HG02840 (cell line): ENCODE measurements around the gene AGMO.

Source experiments
- ATAC-seq: cut with Tn5 transposase; IDR thresholded peaks from one replicate; pipeline ENCODE4 v1.9.1; 2021; ENCODE audit warnings: mild to moderate bottlenecking, moderate library complexity, moderate number of reproducible peaks; ENCODE audit not compliant: unreplicated experiment, low FRiP score

Gene AGMO

DNA sequence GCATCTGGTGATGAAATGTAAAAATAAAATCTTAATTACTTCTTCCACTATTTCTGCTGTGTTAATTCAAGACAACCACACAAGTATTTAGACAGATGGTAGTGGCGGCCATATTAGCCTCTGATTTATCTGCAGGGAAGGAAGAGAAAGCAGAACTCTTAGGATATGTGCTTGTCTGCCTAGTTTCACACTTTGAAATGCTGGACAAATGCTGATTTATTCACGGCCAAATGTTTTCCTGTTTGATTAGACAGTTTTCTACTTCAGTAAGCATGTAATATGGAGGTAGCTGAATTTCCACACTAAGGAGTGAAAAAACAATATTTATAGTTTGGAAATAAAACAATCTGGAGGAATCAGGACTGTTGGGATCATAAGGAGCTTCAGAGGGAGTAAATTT lies 158.1 kb downstream of the AGMO start:
- ATAC-seq, result no peak

DNA sequence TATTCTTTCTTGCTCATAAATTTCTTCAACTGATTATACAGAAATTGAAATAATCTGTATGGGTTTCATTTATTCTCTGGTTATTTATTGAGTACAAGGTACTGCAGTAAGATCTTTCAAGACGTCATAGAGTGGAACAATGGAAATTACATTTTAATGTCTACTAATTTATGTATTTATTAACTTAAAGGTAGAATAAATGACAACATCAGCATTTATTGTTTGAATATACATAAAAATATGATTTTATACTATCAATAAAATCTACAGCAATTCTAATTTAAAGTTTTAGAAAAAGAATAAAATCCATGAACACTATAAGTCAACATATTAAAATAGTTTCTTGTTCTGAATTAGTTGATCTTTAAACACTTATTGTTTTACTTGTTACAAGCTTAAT lies 158.5 kb downstream of the AGMO start:
- no peak for ATAC-seq

DNA sequence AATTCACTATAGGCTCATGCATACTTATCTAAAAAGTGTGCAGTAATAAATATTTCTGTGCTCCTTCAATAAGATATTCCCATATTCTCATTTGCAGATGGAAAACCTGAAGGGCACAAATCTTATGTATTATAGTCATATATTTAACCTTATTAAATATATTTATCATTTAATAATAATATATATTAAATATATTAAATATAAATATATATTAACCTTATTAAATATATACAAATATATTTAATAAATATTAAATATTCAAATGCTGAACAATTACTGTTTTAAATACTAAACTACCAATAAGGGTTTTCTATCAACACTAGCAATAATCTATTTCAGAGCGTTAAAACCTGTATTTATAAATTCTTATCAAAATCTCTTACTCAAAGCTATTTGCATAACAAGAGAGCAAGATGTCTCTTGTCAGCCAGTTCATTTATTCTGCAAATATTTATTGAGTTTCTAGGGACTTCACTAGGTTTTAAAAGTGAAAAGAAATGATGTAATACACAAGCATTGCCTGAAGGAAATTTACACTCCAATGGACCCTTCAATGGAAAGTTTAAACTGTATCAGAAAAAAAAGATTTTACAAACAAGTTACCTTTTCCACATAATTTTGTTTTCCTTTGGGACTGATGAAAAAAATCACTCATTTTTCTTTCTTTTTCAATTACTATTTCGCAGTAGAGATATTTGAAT lies 159.2 kb downstream of the AGMO start:
- no peak for ATAC-seq

DNA sequence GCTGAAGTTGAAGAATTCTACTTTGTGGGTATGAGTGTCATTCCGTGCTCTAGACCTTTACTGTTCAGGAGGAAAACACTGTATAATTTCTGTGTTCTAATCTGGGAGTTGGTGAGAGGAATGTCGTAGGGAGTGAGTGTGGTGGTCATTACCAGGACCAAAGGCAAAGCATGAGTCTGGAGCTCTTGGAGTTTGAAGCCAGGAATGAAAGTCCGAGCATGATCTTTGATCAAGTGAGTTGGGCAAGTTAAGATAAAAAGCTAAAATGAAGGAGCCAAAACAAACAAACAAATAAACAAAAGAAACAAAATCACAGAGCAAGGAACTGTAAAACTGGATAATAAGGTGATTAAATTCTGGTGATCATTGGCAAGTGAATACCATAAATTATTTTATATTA lies 161.4 kb downstream of the AGMO start:
- ATAC-seq, result no peak

DNA sequence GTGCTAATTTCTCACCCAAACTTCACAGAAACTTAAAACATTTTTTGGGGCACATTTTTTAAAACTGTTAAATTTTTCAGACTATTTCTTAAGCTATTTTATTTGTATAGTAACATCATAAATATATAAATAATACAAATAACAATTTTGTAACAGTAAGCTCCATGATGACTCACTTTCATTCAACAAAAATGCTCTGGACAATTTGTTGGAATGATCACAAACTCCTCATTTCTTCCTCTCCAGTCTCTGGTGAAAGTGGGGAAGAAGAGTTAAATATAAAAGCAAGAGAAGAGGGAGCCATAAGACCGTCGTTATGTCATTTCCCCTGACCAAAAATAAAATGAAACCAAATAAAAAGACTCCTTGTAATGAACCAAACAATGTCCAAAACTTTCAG lies 162.4 kb downstream of the AGMO start:
- no peak for ATAC-seq

DNA sequence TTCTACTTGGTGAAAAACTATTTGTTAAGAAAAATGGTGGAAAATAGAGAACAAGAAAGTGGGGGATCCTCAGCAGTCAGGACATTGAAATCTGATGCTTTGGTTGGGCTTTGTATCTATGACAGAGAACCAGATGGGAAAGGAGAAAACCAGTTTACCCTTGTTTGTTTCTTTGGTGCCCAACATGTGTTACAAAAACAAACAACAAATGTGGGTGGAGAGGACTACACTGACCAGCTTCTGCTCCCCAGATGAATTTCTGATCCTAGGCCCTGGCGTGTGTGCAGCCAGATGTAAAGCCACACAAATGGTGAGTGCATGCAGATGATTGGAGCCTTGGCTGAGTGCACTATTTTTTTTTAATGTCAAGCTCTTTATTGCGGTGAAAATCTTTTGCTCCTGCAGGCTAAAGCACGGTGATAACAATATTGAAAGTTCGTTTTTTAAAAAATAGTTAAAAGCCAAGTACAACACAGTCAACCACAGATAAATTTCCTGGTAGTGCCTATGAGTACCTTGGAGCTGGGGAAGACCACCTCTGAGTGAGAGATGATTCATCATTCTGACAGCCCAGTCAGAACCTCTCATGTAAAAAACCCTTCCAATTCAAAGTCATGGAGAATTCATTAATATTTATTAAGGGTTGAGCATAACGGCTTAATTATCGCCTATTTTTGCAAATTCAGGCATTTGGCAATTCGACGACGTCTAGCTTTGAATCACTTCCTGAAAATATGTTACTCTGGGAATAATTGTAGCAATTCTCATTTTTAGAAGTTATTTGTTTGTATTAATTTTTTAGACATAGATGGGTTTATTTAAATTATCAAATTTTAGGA lies 163.7 kb downstream of the AGMO start:
- ATAC-seq, result no peak

DNA sequence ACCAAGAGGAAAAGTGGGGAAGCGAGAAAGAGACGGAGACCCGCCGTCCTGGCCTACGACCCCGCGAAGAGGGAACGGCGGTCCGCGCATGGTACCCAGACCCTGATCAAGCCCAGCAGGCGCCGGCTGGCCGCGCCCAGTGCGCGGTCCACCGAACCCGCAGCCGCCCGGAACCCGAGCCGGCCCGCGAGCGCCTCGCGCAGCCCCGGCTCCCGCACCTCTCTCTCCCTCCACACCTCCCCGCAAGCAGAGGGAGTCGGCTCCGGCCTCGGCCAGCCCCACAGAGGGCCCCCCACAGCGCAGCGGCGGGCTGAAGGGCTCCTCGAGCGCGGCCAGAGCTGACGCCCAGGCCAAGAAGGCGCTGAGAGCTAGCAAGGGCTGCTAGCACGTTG lies 164.7 kb downstream of the AGMO start:
- ATAC-seq, result no peak

DNA sequence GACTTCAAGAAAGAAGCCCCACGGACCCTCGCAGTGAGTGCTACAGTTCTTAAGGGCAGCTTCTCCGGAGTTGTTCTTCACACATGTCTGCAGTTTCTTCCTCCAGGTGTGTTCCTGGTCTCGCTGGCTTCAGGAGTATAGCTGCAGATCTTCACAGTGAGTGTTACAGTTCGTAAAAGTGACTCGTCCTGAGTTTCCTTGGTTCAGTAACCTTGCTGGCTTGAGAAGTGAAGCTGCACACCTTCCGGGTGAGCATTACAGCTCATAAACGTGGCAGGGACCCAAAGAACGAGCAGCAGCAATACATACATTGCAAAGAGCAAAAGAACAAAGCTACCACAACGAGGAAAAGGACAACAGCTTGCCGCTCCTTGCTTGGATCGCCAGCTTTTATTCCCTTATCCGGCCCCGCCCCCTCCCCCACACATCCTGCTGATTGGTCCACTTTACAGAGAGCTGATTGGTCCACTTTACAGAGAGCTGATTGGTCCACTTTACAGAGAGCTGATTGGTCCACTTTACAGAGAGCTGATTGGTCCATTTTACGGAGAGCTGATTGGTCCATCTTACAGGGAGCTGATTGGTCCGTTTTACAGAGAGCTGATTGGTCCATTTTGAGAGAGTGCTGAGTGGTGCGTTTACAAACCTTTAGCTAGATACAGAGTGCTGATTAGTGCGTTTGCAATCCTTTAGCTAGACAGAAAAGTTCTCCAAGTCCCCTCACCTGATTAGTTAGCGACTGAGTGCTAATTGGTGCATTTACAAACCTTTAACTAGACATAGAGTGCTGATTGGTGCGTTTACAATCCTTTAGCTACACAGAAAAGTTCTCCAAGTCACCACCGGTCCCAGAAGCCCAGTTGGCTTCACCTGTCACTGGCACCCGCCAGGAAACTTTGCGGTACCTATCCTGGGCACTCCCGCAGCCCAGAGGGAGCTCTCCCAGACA lies 165.3 kb downstream of the AGMO start:
- ATAC-seq, result no peak

DNA sequence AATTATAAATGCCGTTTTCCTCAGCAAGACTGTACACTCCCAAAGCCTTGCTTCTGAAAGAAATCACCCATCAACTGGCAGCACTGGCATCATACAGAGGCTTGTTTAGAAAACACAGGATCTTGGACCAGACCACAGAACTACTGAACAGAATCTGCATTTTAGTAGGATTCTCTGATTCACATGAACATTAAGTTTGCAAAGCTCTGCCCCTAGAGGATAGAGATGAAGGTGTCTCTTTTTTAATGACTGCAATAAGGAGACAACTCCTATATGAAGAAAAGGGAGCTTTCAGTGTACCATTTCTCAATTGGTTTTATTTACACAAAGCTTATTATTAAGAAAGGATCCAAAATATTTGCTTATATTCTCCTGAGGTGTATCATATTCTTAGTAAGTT lies 172.7 kb downstream of the AGMO start:
- ATAC-seq, result no peak

DNA sequence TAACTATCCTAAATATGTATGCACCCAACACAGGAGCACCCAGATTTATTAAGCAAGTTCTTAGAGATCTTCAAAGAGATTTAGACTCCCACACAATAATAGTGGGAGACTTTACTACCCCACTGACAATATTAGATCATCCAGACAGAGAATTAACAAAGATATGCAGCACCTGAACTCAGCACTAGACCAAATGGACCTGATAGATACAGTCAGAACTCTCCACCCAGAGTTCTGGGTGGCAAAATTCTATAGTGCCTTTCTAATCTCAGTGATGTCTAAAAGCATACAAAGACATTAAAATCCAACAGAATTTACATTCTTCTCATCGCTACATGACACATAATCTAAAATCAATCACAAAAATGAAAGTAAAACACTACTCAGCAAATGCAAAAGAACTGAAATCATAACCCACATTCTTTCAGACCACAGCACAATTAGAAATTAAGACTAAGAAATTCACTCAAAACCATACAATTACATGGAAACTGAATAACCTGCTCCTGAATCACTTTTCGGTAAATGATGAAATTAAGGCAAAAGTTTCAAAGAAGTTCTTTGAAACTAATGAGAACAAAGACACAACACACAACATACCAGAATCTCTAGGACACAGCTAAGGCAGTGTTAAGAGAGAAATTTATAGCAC lies 183.2 kb downstream of the AGMO start:
- no peak for ATAC-seq

DNA sequence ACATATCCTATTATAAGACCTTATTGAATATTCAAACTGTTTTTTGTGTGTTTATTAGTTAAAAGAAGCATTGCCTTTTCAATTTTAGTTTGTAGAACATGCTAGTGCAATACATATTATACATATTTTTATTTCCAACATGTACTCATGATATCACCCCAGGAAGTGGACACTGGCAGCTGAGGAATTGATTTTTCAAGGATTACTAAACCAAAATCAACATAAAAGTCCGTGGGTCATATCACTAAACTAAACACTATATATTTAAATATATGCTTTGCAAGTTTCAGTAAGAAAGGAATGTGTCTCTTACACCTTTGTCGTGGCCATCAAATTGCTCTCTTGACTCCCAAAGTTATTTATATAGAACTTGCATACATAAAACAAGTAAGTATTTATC lies 185.2 kb downstream of the AGMO start:
- no peak for ATAC-seq

DNA sequence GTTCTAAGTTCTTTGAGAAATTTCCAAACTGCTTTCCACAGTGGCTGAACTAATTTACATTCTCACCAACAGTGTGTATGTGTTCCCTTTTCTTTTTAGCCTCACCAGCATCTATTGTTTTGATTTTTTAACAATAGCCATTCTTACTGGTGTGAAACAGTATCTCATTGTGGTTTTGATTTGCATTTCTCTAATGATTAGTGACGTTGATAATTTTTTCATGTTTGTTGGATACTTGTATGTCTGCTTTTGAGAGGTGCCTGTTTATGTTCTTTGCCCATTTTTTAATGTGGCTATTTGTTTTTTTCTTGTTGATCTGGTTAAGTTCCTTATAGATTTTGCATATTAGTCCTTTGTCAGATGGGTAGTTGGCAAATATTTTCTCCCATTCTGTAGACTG lies 191.4 kb downstream of the AGMO start:
- no peak for ATAC-seq

DNA sequence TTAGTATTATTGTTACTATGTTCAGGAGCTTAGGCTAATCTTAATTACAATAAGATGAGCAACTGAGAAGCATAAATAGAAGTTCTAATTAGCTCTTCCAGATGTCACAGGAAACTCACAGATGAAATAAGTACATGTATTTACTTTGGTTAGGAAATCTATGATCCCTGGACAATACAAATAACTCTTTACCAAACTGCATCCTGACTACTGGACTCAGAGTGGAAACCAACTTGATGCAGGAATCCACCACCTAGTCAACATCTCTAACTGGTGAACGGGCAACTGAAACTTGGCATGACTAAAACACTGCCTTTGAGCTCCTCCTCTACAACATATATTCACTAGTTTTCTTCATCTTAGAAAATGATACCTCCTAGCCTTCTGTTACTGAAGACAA lies 193.2 kb downstream of the AGMO start:
- no peak for ATAC-seq

DNA sequence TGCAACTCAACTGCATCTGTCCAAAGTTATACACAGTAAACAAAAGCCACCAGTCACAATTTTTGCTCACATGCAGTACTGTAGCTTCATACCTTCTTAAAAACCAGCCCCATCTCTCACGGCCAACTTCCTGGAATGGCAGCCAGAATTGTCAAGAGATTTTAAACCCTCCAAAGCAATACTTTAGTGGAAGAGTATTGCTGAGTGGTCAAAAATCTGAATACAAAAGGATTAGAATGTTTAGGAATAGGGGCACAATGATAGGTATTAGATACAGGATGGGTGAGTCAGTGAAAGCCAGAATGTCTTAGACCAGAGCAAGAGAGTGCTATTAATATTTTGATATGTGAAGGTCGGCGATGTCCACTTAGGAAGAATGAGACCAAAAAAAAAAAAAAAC lies 193.9 kb downstream of the AGMO start:
- ATAC-seq, result no peak

DNA sequence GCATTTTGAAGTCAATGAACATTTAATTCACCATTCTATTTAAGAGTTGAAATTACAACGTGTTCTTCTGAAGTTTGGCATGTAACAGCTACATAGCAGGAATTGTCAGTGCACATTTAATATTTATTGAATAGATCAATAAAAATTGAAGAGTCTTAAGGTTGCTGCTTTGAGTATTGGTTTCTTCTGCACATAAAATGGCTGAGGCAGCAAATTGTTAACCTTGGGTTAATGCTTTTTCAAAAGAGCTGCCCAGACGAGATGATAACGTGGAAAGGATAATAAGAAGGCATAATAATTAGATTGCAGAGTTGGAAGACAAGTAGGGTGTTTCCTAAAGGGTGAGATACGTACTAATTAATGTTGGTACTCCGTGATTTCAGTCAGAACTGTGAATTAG lies 203.7 kb downstream of the AGMO start:
- no peak for ATAC-seq

DNA sequence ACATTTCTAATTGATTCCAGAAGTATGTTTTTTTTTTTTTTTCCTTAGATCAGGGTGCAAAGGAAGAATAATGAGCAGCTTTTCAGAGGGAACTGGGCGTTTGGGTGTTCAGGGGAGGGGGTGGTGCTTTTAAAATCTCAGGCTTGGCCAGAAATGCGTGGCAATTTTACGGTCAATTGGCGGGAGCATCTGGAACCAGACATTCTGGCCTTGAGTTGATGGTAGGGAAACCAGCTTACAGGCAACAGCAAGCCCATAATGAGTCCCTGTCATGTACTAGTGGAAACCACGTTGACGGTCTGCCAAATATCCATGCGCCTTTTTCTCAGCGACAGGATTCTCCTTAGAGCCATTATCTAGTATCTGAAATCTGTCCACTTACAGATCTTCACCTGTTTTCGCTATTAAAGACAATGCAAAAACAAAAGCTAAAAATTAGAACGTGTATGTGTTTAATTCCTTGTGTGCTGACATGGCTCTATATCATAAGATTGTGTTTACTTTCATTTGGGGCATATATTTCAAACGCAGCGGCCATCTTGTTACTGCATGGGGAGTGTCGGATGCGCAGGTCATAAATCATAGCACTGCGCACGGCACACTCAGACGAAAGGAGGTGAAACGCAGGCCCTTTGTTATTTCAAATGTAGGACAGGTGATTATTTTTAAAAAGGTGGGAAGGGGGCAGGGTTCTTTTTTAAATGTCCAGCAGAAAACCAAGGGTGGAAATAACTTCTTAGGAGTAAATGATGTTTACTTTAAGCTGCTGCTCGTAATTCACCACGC lies 209.2 kb downstream of the AGMO start:
- ATAC-seq, result no peak

DNA sequence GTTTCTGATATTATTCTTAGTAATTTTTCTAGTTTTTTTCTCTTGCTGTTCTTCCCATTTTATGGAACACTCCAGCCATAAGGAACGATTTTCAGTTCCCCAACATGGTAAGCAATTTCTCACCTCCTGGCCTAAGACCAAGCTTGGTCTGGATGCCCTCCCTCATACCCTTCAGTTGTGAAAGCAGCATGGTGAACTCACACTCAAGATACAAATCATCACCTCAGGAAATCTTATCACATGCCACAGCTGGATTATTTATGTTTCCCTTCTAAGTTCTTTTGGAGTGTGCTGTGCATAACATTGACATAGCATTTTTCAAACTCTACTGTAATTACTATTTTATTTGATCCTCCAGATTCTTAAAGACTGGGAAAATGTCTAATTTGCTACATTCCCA lies 216.6 kb downstream of the AGMO start:
- no peak for ATAC-seq

DNA sequence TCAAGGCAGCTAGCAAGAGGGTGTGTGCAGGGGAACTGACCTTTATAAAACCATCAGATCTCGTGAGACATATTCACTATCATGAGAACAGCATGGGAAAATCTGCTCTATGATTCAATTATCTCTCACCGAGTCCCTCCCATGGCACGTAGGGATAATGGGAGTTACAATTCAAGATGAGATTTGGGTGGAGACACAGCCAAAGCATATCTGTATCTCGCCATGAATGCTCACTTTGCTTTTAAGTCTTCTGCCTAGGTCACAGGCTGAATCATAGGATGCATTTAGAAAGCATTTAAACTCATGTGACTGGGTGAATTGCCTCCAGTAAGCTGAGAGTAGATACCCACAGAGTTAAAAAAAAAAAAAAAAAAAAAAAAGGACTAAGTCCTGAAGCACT lies 220.0 kb downstream of the AGMO start:
- no peak for ATAC-seq

DNA sequence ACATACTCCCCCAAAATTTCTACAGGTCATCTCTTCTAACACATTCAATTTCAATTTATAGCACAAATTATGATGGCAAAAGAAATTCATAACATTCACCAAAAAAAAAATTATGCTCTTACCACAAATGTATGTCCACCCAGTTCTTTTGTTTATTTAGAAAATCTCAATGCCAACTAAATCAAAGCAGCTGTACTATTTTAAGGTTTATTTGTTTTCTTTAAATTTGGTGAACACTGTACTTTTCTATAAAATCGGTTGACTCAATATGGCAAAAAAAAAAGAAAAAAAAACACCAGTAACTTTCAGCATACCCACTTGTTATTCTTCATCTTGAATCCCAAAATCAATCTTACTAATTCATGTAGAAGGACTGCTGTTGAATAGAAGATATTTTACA lies 225.7 kb downstream of the AGMO start:
- ATAC-seq, result no peak

DNA sequence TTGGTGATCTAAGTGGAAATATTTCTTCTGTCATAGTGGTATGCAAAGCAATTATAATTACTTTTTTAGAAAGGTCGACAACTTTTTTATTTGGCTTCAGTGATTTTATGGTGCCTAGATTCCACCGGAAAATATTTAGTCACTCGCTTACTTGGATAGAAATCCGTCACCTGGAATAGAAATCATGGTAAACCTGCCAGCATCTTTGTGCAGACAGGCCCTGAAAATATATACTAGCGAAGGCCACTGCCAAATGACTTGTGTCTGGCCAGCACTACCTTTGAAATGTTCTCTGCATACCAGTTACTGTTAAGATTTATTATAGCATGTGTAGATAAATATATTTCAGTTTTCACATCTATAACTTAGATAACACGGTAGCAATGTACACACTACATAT lies 226.4 kb downstream of the AGMO start:
- no peak for ATAC-seq
